ENCODE results near the gene TRIP11. TPM values are rescaled to one million over a fixed set of nuclear protein-coding genes. Genes with fewer than 3 reads are reported as not detected.

TRIP11 gene
- total RNA-seq, 1 donor from 2014 or later = 80.5 TPM

DNA sequence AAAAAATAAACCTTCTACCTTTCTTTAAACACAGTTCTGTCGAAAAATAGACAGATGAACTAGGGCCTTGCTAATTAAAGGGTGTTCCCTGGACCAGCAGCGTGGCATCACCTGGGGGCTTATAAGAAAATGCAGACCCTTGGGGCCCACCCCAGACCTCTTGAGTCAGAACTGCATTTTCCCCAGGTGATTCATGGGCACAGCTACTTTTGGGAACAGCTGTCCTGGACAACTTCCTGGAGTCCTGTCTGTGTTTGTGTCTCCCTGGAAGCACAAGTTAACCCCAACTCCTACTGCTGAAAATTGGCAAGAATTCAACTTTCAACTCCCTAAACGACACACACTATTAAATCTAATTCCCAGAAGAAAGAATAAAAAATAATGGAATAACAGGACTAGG, 110.2 kb downstream of the TRIP11 start:
- DNase-seq (ENCODE audit: low spot score) = no peak
- ATAC-seq = no peak
- intact Hi-C loops (cut with DNase I) = no loop called here

DNA sequence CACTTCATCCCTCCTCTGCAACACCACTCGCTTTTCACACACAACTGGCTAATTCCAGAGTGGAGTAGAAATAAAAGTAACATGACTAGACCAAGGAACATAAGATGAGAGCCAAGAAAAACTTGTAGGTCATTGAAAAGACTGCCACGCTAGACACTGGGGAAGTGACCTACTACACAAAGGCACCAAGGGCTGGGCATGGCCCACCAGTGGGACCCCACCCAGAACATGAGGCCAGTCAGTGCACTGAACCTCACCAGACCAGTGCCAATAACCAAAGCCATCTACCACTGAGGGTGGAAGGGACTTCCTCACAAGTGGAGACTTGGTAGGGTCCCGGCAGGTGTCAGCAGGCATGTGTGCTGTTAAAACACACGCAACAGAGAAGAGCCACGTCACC, 112.1 kb downstream of the TRIP11 start:
- intact Hi-C loops (cut with DNase I) = loop anchor here (2.0 kb wide), 1 partner anchor 77 kb away; no protein-coding TSS in a partner anchor
- DNase-seq (ENCODE audit: low spot score) (no peak), ATAC-seq (no peak)

GRCh38 chr14:91927191-91927590, 112.7 kb downstream of the TRIP11 start:
- DNase-seq (ENCODE audit: low spot score) = no peak
- intact Hi-C loops (cut with DNase I) = loop anchor here (2.0 kb wide), 1 partner anchor 78 kb away; no protein-coding TSS in a partner anchor
- ATAC-seq = no peak

DNA sequence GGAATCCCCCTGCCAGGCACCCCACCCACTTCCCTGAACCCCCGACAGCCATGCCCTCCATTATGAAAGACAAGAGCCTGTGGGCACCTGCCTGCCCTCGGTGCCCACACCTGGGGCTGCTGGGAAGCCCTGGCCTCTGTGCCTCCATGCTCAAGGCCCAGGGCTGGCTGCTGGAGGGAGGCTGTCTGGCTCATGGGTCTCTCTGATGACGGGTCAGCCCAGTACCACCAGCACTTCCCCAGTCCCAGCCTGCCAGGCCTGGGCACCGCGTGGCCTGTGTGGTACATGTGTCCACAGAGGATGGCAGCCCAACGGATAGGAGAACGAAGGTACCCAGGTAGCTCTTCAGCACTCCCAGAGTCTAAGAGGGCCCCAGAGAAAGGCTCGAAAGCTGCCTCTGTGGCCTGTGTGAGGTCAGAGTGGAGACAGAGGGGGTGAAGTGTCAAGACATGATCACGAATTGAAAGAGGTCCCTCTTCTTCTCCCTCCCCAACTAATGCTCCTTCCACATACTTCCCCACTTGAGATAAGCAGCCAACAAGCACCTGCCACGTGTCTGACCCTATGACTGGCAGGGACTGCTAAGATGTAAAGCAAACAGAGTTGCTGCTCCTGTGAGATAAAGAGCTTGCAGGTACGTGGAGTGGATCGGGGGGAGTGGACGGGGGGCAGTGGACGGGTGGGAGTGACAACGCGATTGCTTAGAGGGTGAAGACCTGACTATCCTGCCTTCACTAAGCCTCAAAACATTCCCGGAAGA, 113.5 kb downstream of the TRIP11 start:
- no peak for DNase-seq (ENCODE audit: low spot score)
- intact Hi-C loops (cut with DNase I) = loop anchor here (2.0 kb wide), 1 partner anchor 78 kb away; no protein-coding TSS in a partner anchor
- no peak for ATAC-seq

GRCh38 chr14:91925727-91926121, 114.1 kb downstream of the TRIP11 start:
- DNase-seq (ENCODE audit: low spot score) = no peak
- ATAC-seq = no peak
- intact Hi-C loops (cut with DNase I) = loop anchor here (2.0 kb wide), 1 partner anchor 79 kb away; no protein-coding TSS in a partner anchor

- intact Hi-C loops (cut with DNase I) = no loop called here
- ATAC-seq (peak; percentile 25), DNase-seq (ENCODE audit: low spot score) (no peak)
Observed at GRCh38 chr14:91925001-91925726, 114.7 kb downstream of the TRIP11 start.

DNA sequence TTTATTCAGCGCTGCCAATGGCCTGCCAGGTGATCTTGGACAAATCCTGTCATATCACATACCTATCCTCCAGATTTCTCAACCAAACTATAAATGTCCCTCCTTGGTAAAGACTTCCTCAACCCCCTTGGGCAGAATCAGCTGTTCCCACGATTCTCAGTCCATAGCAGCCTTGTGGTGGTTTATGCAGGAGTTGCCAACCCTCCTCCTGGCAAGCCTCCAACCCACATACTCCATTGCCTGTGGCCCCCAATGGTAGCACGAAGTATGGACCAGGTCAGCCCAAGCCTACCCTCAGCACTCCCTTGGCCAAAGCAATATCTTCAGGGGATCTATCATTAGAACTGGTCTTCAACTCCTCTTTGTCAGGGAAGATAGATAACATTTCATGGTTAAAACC, 119.3 kb downstream of the TRIP11 start:
- DNase-seq (ENCODE audit: low spot score) (no peak), ATAC-seq (peak; percentile 4)
- intact Hi-C loops (cut with DNase I) = no loop called here

DNA sequence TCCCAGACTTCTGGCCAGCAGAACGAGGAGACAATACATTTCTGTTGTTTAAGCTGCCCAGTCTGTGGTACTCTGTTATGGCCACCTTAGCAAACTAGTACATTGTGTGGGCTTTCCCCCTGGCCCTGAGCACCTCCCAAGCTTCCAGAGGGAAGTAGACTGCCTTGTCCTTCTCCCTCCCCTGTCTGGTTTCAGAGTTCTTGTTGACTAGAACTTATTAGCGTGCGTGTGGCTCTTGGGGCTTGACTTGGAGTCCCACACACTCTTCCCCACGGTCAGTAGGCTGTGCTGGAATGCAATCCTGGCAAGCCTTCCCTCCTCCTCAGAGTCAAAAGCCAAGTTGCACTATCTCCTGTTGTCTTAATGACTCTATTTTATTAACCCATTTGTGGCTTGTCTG, 120.0 kb downstream of the TRIP11 start:
- ATAC-seq (peak; percentile 89), DNase-seq (ENCODE audit: low spot score) (no peak)
- intact Hi-C loops (cut with DNase I) = no loop called here

DNA sequence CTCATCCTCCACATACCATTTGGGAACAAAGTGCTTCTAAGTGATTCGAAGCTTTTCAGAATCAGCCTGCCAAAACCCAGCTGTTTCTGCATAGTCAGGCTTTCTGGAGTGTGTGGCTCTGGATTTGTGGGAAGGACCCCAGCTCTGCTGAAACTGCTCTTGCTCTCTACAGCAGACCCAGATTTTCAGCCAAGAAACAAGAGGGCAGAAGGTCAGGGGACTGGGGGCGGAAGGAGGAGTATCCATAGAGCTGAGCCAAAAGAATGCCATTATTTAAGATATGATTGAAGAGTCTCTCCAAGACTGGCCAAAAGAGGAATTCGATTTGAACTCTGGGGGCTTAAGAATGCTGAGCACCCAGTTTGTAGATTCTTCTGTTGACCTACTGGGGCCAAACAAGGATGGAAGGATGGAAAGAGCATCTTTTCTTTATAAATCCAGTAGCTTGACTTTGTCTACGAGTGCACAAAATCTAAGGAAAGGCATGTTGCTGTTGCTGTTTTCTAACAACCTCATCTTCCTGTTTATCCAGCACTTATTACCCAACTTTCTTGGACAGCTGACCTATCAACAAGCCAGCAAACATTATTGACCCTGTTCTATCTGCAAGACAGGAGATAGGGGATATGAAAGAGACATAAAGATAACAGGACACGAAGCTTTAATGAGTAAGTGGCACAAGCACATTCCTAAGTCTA, 121.5 kb downstream of the TRIP11 start:
- no peak for DNase-seq (ENCODE audit: low spot score)
- intact Hi-C loops (cut with DNase I) = no loop called here
- ATAC-seq = peak; percentile 63

Other genes with a start within 250 kb of the TRIP11 start
- gene TC2N, start 172.5 kb downstream of the TRIP11 start, total RNA-seq = 13.2 TPM
- 172 TPM for gene FBLN5, start 92.4 kb downstream of the TRIP11 start, total RNA-seq
- gene ATXN3, start 66.5 kb upstream of the TRIP11 start, total RNA-seq = 65.6 TPM
- 84.9 TPM for gene NDUFB1, start 81.6 kb upstream of the TRIP11 start, total RNA-seq
- gene CPSF2, start 81.9 kb upstream of the TRIP11 start, total RNA-seq = 43.0 TPM